Astrocyte of the spinal cord (primary cell): ENCODE measurements around the gene APLP2.
A peak's percentile ranks its signal among the peaks of the same experiment; 100 is the strongest.

ENCODE experiments used
- DNase-seq: peaks from one replicate; pipeline ENCODE4 v3.0.0; 2011; ENCODE audit warnings: low read depth, low spot score
- H3K4me3 ChIP-seq: 2 replicates; pipeline ENCODE4 v1.5.1; 2011; ENCODE audit warnings: low read depth, mild to moderate bottlenecking, low read length, moderate library complexity
- in situ Hi-C: cut with HindIII; loops from 2 replicates; pipeline ENCODE4 v1.10.0; 2017; ENCODE audit warnings: low sequenced_read_pairs
- TF ChIP-seq, protein P1 (sequence below): IDR thresholded peaks from 2 replicates; pipeline ENCODE4 v1.5.1; 2012; ENCODE audit warnings: low read depth, mild to moderate bottlenecking, low read length, inconsistent platforms

APLP2 gene

DNA sequence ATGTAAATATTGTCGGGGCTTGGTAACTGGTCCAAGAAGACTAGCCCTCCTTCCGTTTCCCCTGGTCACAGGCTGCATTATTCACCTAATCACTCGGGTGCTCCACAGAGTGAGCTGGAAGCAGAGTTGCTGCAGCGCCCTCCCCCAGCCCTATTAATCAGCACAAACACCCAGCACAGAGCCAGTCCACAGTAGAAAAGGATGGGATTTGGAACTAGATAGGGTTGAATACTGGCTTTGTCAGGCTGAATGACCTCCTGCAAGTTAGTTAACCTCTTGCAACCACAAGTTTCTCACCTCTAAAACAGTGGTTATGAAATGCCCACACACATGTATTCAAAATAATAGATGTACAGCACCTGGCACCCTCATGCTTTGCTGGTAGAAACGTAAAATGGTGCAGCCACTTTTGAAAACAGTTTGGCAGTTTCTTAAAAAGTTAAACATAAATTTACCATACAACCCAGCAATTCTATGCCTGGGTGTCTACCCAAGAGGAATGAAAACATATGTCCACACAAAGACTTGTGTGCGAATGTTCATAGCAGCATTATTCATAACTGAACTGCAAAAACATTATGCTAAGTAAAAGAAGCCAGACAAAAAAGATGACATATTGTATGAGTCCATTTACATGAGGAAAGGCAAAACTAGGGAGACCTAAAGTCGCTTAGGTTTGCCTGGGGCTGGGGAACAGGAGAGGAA lies 31.7 kb upstream of the APLP2 start:
- in situ Hi-C loops = no loop called here
- no peak for DNase-seq
- TF ChIP-seq, protein P1, sequence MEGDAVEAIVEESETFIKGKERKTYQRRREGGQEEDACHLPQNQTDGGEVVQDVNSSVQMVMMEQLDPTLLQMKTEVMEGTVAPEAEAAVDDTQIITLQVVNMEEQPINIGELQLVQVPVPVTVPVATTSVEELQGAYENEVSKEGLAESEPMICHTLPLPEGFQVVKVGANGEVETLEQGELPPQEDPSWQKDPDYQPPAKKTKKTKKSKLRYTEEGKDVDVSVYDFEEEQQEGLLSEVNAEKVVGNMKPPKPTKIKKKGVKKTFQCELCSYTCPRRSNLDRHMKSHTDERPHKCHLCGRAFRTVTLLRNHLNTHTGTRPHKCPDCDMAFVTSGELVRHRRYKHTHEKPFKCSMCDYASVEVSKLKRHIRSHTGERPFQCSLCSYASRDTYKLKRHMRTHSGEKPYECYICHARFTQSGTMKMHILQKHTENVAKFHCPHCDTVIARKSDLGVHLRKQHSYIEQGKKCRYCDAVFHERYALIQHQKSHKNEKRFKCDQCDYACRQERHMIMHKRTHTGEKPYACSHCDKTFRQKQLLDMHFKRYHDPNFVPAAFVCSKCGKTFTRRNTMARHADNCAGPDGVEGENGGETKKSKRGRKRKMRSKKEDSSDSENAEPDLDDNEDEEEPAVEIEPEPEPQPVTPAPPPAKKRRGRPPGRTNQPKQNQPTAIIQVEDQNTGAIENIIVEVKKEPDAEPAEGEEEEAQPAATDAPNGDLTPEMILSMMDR = no peak

DNA sequence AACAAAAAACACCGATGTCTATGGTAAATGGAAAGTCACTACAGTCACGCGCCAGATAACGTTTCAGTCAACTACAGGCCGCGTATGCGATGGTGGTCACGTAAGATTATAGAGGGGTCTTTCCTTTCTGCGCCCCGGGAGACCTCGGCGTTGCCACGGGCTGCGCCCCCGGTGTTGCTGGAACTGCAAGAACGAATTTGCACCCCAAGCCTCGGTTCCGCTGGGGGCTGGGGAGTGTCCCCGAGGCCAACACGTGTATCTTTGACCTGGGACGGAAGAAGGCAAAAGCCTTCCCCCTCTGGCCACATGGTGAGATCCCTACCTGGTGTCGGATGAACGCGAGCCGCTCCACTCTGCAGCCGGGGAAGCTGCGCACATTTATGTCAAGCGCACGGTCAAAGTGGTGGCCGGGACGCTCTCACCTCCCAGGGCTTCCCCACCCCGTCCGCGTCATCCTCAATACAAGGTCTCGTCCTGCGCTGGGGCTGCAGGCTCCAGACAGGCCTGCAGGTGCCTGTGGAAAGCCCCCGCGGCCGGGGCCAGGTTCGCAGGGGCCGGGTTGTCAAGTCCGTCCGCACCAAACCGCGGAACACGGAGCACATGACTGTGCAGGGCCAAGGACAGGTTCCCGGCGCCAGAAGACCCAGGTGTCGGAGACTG lies 29.3 kb upstream of the APLP2 start:
- in situ Hi-C loops = no loop called here
- TF ChIP-seq, protein P1 = no peak
- no peak overlapping the region for H3K4me3 ChIP-seq
- no peak for DNase-seq

More for the DNA sequence above, 31.7 kb upstream of the APLP2 start:
- H3K4me3 ChIP-seq = no peak overlapping the region

DNA sequence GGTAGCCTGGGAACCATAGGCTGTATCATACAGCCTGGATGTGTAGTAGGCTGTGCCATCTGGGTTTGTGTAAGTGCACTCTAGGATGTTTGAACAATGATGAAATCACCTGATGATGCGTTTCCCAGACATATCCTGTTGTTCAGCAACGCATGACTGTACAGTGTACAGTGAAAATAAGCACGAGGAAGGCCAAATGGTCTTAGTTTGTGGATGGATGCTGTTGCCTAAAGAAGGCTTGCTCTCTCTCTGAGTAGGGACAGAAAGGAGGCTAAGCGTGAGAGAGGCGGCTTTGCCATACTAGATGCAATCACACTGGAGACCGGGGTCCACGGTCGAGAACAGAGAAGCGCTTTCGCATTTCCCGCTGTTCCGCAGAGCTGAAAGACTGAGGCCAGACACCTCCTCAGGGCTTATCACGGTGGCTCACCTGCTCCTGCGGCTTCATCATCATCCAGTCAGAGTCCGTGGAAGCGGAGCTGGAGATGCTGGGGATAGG lies 27.6 kb upstream of the APLP2 start:
- TF ChIP-seq, protein P1 = no peak
- peak; percentile 88 for DNase-seq
- no peak overlapping the region for H3K4me3 ChIP-seq
- in situ Hi-C loops = no loop called here

DNA sequence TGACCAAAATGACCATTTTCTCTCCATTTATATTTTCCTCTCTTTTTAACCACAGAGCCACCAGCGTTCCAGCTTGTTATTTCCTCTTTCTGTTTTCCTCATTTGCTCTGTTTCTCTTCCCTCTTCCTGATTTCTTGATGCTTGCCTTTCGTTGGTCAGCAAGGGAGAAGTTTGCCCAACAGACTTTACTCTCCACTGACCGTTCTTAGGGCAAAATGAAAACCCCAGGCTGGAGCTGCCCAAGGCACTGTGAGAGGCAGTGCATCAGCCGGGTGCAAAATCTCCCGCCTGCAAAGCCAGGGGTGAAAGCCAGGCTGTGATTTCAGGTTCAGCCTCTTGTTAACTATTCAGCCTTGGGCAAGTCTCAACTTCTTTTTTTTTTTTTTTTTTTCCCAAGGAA lies 26.1 kb upstream of the APLP2 start:
- in situ Hi-C loops = no loop called here
- DNase-seq = no peak
- TF ChIP-seq, protein P1 = no peak
- H3K4me3 ChIP-seq = no peak overlapping the region

DNA sequence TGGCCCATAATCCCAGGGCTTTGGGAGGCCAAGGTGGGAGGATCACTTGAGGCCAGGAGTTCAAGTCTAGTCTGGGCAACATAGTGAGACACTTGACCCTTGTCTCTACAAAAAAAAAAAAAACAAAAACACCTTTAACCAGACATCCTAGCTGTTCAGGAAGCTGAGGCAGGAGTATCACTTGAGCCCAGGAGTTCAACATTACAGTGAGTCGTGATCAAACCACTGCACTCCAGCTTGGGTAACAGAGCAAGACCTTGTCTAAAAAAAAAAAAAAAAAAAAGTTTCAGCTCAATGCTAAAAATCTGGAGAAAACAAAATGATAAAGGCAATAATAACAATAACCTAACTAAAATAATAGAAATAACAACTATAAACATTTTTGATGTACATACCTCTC lies 22.6 kb upstream of the APLP2 start:
- TF ChIP-seq, protein P1 = no peak
- in situ Hi-C loops = no loop called here
- no peak overlapping the region for H3K4me3 ChIP-seq
- DNase-seq = no peak

DNA sequence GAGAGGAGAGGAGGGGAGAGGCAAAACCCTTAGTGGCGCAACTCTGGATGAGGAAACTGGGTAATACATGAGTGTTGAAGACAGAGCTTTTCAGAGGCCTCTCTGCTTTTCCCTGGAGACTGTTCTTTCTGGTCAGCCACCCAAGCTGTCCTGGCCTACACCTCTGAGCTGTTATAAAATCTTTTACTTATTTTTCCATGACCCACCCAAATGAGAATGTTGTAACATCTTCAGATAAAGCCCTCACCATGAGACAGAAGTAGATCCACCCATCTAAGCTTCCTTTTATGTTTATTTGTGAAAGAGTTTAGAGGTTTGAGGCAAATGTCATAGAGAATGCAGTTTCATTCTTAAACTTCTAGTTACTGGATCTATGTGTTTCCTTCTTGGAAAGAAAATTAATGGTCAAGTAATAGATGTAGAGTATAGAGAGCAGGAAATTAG lies 20.3 kb upstream of the APLP2 start:
- H3K4me3 ChIP-seq = no peak overlapping the region

More for the DNA sequence above, 20.3 kb upstream of the APLP2 start:
- TF ChIP-seq, protein P1 = no peak
- in situ Hi-C loops = no loop called here
- no peak for DNase-seq
